ENCODE data around the gene CDSN. TPM values are rescaled to one million over a fixed set of nuclear protein-coding genes. Genes with fewer than 3 reads are reported as not detected.

The CDSN gene
- total and polyA plus RNA-seq, 2 of the 8 experiments (the other 6 are each of a cell fraction or from before 2014, with no cell fraction given), result not detected

DNA sequence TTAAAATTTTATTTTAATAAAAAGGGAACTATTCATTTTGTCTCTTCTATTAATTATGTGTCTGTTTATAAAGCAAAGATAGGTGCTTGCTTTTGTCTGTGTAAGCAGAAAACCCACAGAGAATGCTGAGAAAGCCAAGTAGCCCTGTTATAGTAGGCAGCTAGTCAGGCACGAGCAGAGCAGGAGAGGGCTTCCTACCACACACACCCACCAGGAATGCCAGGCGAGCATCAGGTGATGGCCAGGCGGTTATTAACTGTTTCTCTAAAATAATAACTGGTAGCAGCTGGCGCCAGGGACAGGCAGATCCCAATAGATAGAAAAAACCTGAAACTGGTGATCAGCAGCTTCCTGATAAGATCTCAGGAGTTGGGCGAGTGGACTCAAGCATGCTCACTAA lies 23.6 kb downstream of the CDSN start:
- CTCF ChIA-PET (ENCODE audit: partially characterized antibody), result interaction anchor here (0.5 to 1.4 kb wide), 7 partner anchors 9 to 1271 kb away, joined by 3 to 7 read pairs (median 4); no protein-coding TSS in a partner anchor
- no peak overlapping the region; the same call in 1 of the 2 replicates for H3K18ac ChIP-seq (ENCODE audit: extremely low read depth, low read length)
- TF ChIP-seq ZNF274 (IDR thresholded peaks at IDR 0.05; ENCODE audit: borderline replicate concordance, extremely low read depth, low read length) (no peak), MAFK (IDR thresholded peaks at IDR 0.05; ENCODE audit: low read depth, low read length) (no peak), CBX8 (IDR thresholded peaks at IDR 0.05; ENCODE audit: borderline replicate concordance, low read depth, low read length) (no peak), SIN3A (conservative IDR thresholded peaks at IDR 0.05 in 1 of 2, IDR thresholded peaks at IDR 0.05 in 1 of 2; ENCODE audit: low read depth in 1 of 2, low read length in 2 of 2) (no peak), SP2 (IDR thresholded peaks at IDR 0.05; ENCODE audit: low read length) (no peak), USF2 (IDR thresholded peaks at IDR 0.05; ENCODE audit: low read length) (no peak), CTCF (IDR thresholded peaks at IDR 0.05; ENCODE audit: control extremely low read depth in 1 of 3, insufficient read depth in 1 of 3, low read depth in 1 of 3, low read length in 3 of 3) (no peak)
- TF ChIP-seq, protein P1, sequence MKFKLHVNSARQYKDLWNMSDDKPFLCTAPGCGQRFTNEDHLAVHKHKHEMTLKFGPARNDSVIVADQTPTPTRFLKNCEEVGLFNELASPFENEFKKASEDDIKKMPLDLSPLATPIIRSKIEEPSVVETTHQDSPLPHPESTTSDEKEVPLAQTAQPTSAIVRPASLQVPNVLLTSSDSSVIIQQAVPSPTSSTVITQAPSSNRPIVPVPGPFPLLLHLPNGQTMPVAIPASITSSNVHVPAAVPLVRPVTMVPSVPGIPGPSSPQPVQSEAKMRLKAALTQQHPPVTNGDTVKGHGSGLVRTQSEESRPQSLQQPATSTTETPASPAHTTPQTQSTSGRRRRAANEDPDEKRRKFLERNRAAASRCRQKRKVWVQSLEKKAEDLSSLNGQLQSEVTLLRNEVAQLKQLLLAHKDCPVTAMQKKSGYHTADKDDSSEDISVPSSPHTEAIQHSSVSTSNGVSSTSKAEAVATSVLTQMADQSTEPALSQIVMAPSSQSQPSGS (IDR thresholded peaks at IDR 0.05; ENCODE audit: low read length), result no peak

More for the DNA sequence above, 23.6 kb downstream of the CDSN start:
- Histone ChIP-seq H3K27me3 (replicated peaks in 1 of 4; ENCODE audit: control insufficient read depth in 3 of 4, extremely low read depth in 1 of 4, insufficient read depth in 3 of 4, low read length in 3 of 4) (no peaks in the 10 kb centered on the region), H2BK12ac (ENCODE audit: low read depth, low read length) (no peak overlapping the region), H4K8ac (ENCODE audit: extremely low read depth, insufficient read depth, low read length) (no peak overlapping the region), H3K4me2 (ENCODE audit: insufficient read depth in 1 of 2, low read depth in 2 of 2, low read length in 2 of 2) (no peak overlapping the region), H2BK15ac (ENCODE audit: low read length) (no peak overlapping the region), H3K79me2 (ENCODE audit: control insufficient read depth in 1 of 2, insufficient read depth in 2 of 2, low read length in 2 of 2) (no peaks in the 10 kb centered on the region), H3K36me3 (ENCODE audit: control insufficient read depth in 2 of 4, insufficient read depth in 4 of 4, low read length in 3 of 4) (no peaks in the 10 kb centered on the region), H3K23ac (ENCODE audit: insufficient read length) (no peak overlapping the region), H3K9me3 (ENCODE audit: insufficient read depth in 2 of 2, low read depth in 1 of 2, low read length in 1 of 2) (no peaks in the 10 kb centered on the region), H2BK120ac (replicated peaks; ENCODE audit: low read depth, low read length) (no peak overlapping the region), H4K20me1 (replicated peaks in 1 of 2; ENCODE audit: control insufficient read depth in 1 of 2, insufficient read depth in 2 of 2, low read length in 2 of 2) (no peaks in the 10 kb centered on the region), H2BK20ac (ENCODE audit: low read length) (no peak overlapping the region), H2AFZ (ENCODE audit: low read length) (no peak overlapping the region), H4K5ac (ENCODE audit: insufficient read length, low read depth, low read length) (no peak overlapping the region), H3K4me1 (replicated peaks in 1 of 4; ENCODE audit: control insufficient read depth in 3 of 4, insufficient read depth in 4 of 4, low read length in 3 of 4) (peaks cover 0 to 3% (median 0%) of the 10 kb centered on the region in 4 experiments; a peak in 3 of 7 replicates), H4K91ac (replicated peaks; ENCODE audit: insufficient read length, low read length) (no peak overlapping the region), H3K4ac (replicated peaks; ENCODE audit: insufficient read length, low read depth, low read length) (no peak overlapping the region), H3K56ac (replicated peaks; ENCODE audit: insufficient read length, low read depth, low read length) (no peak overlapping the region), H3K14ac (ENCODE audit: insufficient read length) (no peak overlapping the region), H3K9ac (replicated peaks in 1 of 4; ENCODE audit: extremely low read depth in 1 of 4, low read depth in 3 of 4, low read length in 3 of 4) (no peak overlapping the region), H3K27ac (ENCODE audit: low read depth, low read length) (no peak overlapping the region), H3K23me2 (ENCODE audit: low read depth, low read length) (no peaks in the 10 kb centered on the region), H2AK5ac (ENCODE audit: low read depth, low read length) (no peak overlapping the region), H3K4me3 (ENCODE audit: extremely low read depth in 1 of 4, insufficient read depth in 2 of 4, low read depth in 3 of 4, low read length in 4 of 4) (no peak overlapping the region), H2BK5ac (ENCODE audit: low read depth, low read length) (no peak overlapping the region), H3K79me1 (ENCODE audit: low read depth, low read length) (no peaks in the 10 kb centered on the region)
- no peak for DNase-seq (ENCODE audit: low read depth in 1 of 2, low spot score in 2 of 2)
- 85% methylated on average over 5 of the region's 5 CpGs; no CpG with 5 or more reads in 1 of the 2 experiments for whole genome bisulfite sequencing, 2 experiments (ENCODE audit: extremely low coverage in 1 of 2, insufficient coverage in 1 of 2, insufficient read length in 1 of 2, insufficient replicate concordance in 2 of 2, low coverage in 1 of 2, low lambda C conversion rate in 2 of 2, missing lambda C conversion rate in 1 of 2)
- POLR2A ChIA-PET (ENCODE audit: partially characterized antibody), result no interaction called here
- FAIRE-seq, result no peak

Measured in H1 (cell line).